ENCODE data around the gene ARSG. TPM values are rescaled to one million over a fixed set of nuclear protein-coding genes. Genes with fewer than 3 reads are reported as not detected.
"Not testable (repeated sequence)": the region's sequence is repeated elsewhere in the genome, so short reads cannot be mapped to it uniquely, and the experiment has no call there.

ARSG gene
- 4.9 and 15.0 TPM in 2 replicates for total RNA-seq
- 6.6 TPM for polyA plus RNA-seq (2012)

GRCh38 chr17:68290955-68291835 lies at the start of gene ARSG, which contains the start of gene SLC16A6:
Gene ARSG, plus strand, starts transcription at chr17:68291495. Its CDS starts 15,999 bp downstream, at chr17:68307494.
Gene SLC16A6, minus strand, starts transcription at chr17:68291127. Its CDS starts 12,807 bp downstream, at chr17:68278320.
- peak; percentile 64 for DNase-seq (ENCODE audit: low read depth)

GRCh38 chr17:68246271-68247028 lies 44.8 kb upstream of the ARSG start:
- no peak for DNase-seq (ENCODE audit: low read depth)

GRCh38 chr17:68247445-68248198 lies 43.7 kb upstream of the ARSG start, which contains the start of gene AMZ2:
Gene AMZ2, plus strand, starts transcription at chr17:68248043. Its CDS starts 2,145 bp downstream, at chr17:68250188.
- DNase-seq (ENCODE audit: low read depth), result peak; percentile 96

- peak; percentile 77 for DNase-seq (ENCODE audit: low read depth)
These were observed 43.0 kb upstream of the ARSG start for GRCh38 chr17:68248199-68248825.

GRCh38 chr17:68248891-68249290 lies 42.4 kb upstream of the ARSG start:
- DNase-seq (ENCODE audit: low read depth), result no peak

GRCh38 chr17:68249354-68249765 lies 41.9 kb upstream of the ARSG start:
- DNase-seq (ENCODE audit: low read depth), result no peak

GRCh38 chr17:68253426-68253825 lies 37.9 kb upstream of the ARSG start:
- not testable (repeated sequence) for DNase-seq (ENCODE audit: low read depth)

GRCh38 chr17:68255151-68255550 lies 36.1 kb upstream of the ARSG start:
- no peak for DNase-seq (ENCODE audit: low read depth)

GRCh38 chr17:68255731-68256538 lies 35.4 kb upstream of the ARSG start:
- DNase-seq (ENCODE audit: low read depth), result no peak

GRCh38 chr17:68256701-68257100 lies 34.6 kb upstream of the ARSG start:
- DNase-seq (ENCODE audit: low read depth), result not testable (repeated sequence)

- no peak for DNase-seq (ENCODE audit: low read depth)
These were observed 33.4 kb upstream of the ARSG start for GRCh38 chr17:68257934-68258333.

GRCh38 chr17:68258890-68259647 lies 32.2 kb upstream of the ARSG start:
- DNase-seq (ENCODE audit: low read depth), result peak; percentile 90

GRCh38 chr17:68259648-68259951 lies 31.7 kb upstream of the ARSG start:
- DNase-seq (ENCODE audit: low read depth), result not testable (repeated sequence)

- DNase-seq (ENCODE audit: low read depth), result no peak
These were observed 31.1 kb upstream of the ARSG start for GRCh38 chr17:68260051-68260762.

GRCh38 chr17:68262467-68262866 lies 28.8 kb upstream of the ARSG start:
- DNase-seq (ENCODE audit: low read depth), result not testable (repeated sequence)

GRCh38 chr17:68263101-68263681 lies 28.1 kb upstream of the ARSG start:
- peak; percentile 55 for DNase-seq (ENCODE audit: low read depth)

GRCh38 chr17:68265833-68266232 lies 25.5 kb upstream of the ARSG start:
- not testable (repeated sequence) for DNase-seq (ENCODE audit: low read depth)

GRCh38 chr17:68273722-68274121 lies 17.6 kb upstream of the ARSG start:
- DNase-seq (ENCODE audit: low read depth), result no peak
